GM12865 (cell line): ENCODE data around the gene NRP1.
"Not testable (repeated sequence)": the region's sequence is repeated elsewhere in the genome, so short reads cannot be mapped to it uniquely, and the experiment has no call there.

Experiments used
- DNase-seq: peaks from one replicate; pipeline ENCODE4 v3.0.0; 2010; ENCODE audit warnings: low read depth
- H3K4me3 ChIP-seq: 2 replicates; pipeline ENCODE4 v1.5.1; 2011; ENCODE audit warnings: mild to moderate bottlenecking, low read depth, low read length, control low read depth
- CTCF ChIP-seq: IDR thresholded peaks from 2 replicates; pipeline ENCODE4 v1.5.1; 2011; ENCODE audit warnings: low read length, control low read depth, low read depth, inconsistent platforms; ENCODE audit not compliant: insufficient read depth; ENCODE audit errors: missing control alignments

Gene NRP1

GRCh38 chr10:33334153-33334804 lies at the start of gene NRP1:
TSS of gene NRP1 (minus strand) at chr10:33334667. CDS start at chr10:33334382, 285 bp downstream.
- peak; percentile 5 for DNase-seq
- peak within 1 kb of the TSS; percentile 42 for H3K4me3 ChIP-seq
- TF ChIP-seq CTCF, result no peak

GRCh38 chr10:33384201-33384600 lies 49.7 kb upstream of the NRP1 start:
- H3K4me3 ChIP-seq, DNase-seq: not testable (repeated sequence)

GRCh38 chr10:33382921-33383713 lies 48.6 kb upstream of the NRP1 start:
- H3K4me3 ChIP-seq, result no peak overlapping the region
- DNase-seq, result no peak
- no peak for TF ChIP-seq CTCF

GRCh38 chr10:33382216-33382600 lies 47.7 kb upstream of the NRP1 start:
- no peak for TF ChIP-seq CTCF
- no peak for DNase-seq
- H3K4me3 ChIP-seq, result no peak overlapping the region

GRCh38 chr10:33381451-33382215 lies 47.2 kb upstream of the NRP1 start:
- TF ChIP-seq CTCF, result no peak
- H3K4me3 ChIP-seq, result no peak overlapping the region
- no peak for DNase-seq

GRCh38 chr10:33377658-33378025 lies 43.2 kb upstream of the NRP1 start:
- DNase-seq, result no peak
- no peak overlapping the region for H3K4me3 ChIP-seq
- no peak for TF ChIP-seq CTCF

DNA sequence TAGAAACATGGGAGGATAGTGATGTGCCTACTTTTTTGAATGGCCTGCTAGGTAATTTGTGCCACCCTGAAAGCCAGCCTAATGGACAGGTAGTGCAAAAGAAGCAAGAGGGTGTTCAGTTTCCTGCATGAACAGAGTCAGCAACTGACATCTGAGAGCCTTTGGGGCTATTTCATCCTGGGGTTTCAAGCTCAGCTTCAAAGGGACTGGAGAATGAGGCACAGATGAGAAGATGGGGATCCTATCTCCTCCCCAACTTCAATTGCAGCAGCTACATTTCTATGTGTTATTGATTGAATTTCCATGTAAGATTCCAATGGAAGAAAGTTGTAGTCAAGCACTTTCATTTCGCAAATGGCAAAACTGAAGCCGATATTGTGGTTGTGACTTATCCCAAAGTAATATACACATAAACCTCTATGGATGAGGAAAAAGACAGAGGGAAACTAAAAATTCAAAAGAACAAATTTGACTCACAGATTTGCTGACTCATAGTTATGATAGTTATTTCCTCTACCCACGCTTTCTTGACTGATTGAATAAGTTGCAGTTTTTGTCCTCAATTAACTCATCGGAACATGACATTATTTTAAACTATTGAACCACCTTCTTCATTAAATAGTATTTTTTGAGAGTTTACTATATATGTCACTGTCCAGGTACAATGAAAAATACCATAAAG lies 42.6 kb upstream of the NRP1 start:
- DNase-seq, result no peak
- H3K4me3 ChIP-seq, result no peak overlapping the region
- TF ChIP-seq CTCF, result no peak
